Lower leg skin (tissue), 3 donors: ENCODE measurements around the gene GRM8.

Experiments used
- POLR2A ChIP-seq, 2 donors: fragments of 450-650 bp; IDR thresholded peaks; one replicate each; pipeline ENCODE4 v1.6.1; 2016 to 2017; ENCODE audit warnings: antibody characterized with exemption in 2 of 2, mild to moderate bottlenecking in 1 of 2, moderate library complexity in 1 of 2
- TF ChIP-seq, protein P1 (sequence below), 3 donors: fragments of 450-650 bp; IDR thresholded peaks; one replicate each; pipeline ENCODE4 v1.5.1; 2016; ENCODE audit warnings: antibody characterized with exemption in 3 of 3, mild to moderate bottlenecking in 3 of 3, moderate library complexity in 2 of 3

DNA sequence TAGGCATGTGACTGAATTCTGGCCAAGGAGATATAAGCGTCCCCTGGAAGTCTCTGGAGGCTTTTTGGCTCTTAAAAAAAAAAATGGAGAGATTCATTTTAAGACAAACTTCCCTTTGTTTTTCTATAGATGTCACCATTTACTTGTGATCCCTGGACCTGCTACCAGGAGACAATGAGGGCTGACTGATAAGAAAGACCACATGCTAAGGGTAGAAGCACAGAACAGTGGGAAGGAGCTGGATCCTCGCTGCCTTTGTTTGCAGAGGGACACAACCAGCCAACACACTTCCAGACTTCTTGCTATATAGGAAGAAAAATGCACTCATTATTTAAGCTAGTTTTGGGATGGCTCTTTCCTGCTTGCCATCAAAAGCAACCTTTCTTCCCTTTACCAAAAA is 172.2 kb downstream of the GRM8 start:
- TF ChIP-seq, protein P1, sequence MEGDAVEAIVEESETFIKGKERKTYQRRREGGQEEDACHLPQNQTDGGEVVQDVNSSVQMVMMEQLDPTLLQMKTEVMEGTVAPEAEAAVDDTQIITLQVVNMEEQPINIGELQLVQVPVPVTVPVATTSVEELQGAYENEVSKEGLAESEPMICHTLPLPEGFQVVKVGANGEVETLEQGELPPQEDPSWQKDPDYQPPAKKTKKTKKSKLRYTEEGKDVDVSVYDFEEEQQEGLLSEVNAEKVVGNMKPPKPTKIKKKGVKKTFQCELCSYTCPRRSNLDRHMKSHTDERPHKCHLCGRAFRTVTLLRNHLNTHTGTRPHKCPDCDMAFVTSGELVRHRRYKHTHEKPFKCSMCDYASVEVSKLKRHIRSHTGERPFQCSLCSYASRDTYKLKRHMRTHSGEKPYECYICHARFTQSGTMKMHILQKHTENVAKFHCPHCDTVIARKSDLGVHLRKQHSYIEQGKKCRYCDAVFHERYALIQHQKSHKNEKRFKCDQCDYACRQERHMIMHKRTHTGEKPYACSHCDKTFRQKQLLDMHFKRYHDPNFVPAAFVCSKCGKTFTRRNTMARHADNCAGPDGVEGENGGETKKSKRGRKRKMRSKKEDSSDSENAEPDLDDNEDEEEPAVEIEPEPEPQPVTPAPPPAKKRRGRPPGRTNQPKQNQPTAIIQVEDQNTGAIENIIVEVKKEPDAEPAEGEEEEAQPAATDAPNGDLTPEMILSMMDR (IDR thresholded peaks at IDR 0.05) = no peak
- no peak for TF ChIP-seq POLR2A (IDR thresholded peaks at IDR 0.05)
